GM18870 (cell line): Measurements from ENCODE around the gene OR52E4.

Experiments used
- ATAC-seq: cut with Tn5 transposase; IDR thresholded peaks from one replicate; pipeline ENCODE4 v1.9.1; 2021; ENCODE audit warnings: moderate library complexity; ENCODE audit not compliant: unreplicated experiment

The OR52E4 gene

GRCh38 chr11:5928811-5929210 is 48.4 kb downstream of the OR52E4 start:
- no peak for ATAC-seq

DNA sequence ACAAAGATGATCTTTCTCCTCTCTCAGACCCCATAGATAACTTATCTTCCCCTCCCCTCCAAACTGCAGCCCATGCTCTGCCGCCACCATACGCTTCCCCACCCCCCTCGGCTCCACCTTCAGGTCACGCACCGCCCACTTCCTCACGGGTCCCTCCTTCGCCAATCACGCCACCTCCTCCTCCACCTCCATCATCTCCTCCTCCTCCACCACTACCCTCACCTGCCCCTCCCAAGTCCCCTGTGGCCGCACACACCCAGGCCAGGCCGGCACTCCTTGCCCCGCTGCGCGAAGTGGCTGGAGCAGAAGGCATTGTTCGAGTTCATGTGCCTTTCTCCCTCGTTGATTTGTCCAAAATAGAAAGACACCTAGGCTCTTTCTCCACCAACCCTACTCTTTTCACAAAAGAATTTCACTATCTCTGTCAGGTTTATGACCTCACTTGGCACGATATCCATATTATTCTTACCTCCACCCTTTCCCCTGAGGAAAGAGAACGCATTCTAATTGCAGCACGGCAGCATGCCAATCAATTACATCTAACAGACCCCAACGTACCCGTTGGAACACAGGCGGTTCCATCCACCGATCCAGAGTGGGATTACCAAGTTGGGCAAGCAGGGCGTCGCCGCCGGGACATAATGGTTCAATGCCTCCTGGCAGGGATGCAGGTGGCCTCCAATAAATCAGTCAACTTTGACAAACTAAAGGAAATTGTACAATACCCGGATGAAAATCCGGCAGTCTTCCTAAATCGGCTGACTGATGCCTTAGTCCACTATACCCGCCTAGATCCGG is 49.3 kb downstream of the OR52E4 start:
- ATAC-seq, result no peak

DNA sequence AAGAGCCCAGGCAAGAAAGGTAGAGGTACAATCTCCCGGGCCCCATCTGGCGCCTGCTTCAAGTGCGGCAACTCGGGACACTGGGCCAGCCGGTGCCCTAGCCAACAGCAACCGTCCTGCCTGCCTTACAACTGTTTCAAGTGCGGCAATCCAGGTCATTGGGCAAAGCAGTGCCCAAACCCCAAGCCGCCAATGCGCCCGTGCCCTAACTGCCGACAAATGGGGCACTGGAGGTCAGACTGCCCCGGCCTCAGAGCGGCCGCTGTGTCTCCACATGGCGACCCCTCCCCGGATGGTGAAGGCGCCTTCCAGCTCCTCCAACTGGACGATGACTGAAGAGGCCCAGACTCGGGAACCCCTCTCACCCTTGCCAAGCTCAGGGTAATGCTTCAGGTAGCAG is 50.2 kb downstream of the OR52E4 start:
- ATAC-seq, result no peak

- no peak for ATAC-seq
Measured at GRCh38 chr11:5931061-5931460, 50.6 kb downstream of the OR52E4 start.

GRCh38 chr11:5932671-5933070 is 52.2 kb downstream of the OR52E4 start:
- no peak for ATAC-seq

DNA sequence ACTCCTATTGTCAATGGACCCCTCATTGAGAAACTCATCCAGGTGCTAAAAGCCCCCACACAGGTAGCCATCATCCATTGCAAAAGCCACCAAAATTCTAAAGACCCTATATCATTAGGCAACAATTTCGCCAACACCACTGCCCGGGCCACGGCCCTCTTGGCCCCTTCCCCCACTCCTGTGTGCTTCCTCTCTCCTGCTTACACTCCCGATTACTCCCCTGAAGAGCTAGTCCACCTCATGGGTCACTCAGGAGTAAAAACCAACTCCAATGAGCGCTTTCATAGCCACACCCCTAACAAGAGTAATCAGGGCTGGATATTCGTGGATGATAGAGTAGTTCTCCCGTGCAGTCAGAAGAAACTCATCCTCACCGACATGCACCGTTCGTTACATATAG is 52.7 kb downstream of the OR52E4 start:
- no peak for ATAC-seq
